CD4-positive, alpha-beta T cell (primary cell): ENCODE measurements around the gene FN1. TPM values are rescaled to one million over a fixed set of nuclear protein-coding genes. Genes with fewer than 3 reads are reported as not detected.

Experiments used
- ATAC-seq: fragments of 200-7000 bp; cut with Tn5 transposase; one replicate; pipeline ENCODE4 v1.10.0; 2022; ENCODE audit warnings: mild to moderate bottlenecking; ENCODE audit not compliant: poor library complexity
- CTCF ChIA-PET: fragments of 350-600 bp; sonication (Branson Sonifier 250); formaldehyde crosslinking; loops from one replicate; lab custom pipeline; 2021; ENCODE audit warnings: antibody characterized with exemption, inconsistent platforms; lab: Charles Lee
- POLR2A ChIA-PET: fragments of 350-600 bp; sonication (Branson Sonifier 250); formaldehyde crosslinking; loops from one replicate; lab custom pipeline; 2021; ENCODE audit warnings: antibody characterized with exemption, inconsistent platforms; lab: Charles Lee
- DNase-seq, 14 experiments: peaks; one replicate each; pipeline ENCODE4 v3.0.0-alpha.2; 2013 to 2020; ENCODE audit warnings: mixed read lengths in 2 of 14
- H3K27ac ChIP-seq, 2 donors: one replicate each; pipeline versions ENCODE4 v1.5.1 to v1.7.0; 2013; ENCODE audit warnings: low read length in 2 of 2, low read depth in 1 of 2, mild to moderate bottlenecking in 1 of 2
- H3K27me3 ChIP-seq, 2 experiments: 1 replicate in 1 of 2; 2 replicates in 1 of 2; pipeline versions ENCODE4 v1.6.1 to v1.7.0; 2013; ENCODE audit warnings: low read length in 2 of 2, control low read depth in 1 of 2, mild to moderate bottlenecking in 1 of 2, moderate library complexity in 1 of 2; ENCODE audit not compliant: insufficient read depth in 2 of 2, control insufficient read depth in 1 of 2
- H3K36me3 ChIP-seq: one replicate; pipeline ENCODE4 v1.6.1; 2013; ENCODE audit warnings: low read length, control low read depth; ENCODE audit not compliant: insufficient read depth
- H3K4me1 ChIP-seq: one replicate; pipeline ENCODE4 v1.6.1; 2013; ENCODE audit warnings: low read length, control low read depth; ENCODE audit not compliant: insufficient read depth
- H3K4me3 ChIP-seq: one replicate; pipeline ENCODE4 v1.5.1; 2013; ENCODE audit warnings: mild to moderate bottlenecking, low read length, moderate library complexity
- H3K9me3 ChIP-seq, 2 experiments: 1 replicate in 1 of 2; 2 replicates in 1 of 2; pipeline versions ENCODE4 v1.6.1 to v1.7.0; 2013; ENCODE audit warnings: low read length in 2 of 2, mild to moderate bottlenecking in 2 of 2, control low read depth in 1 of 2, moderate library complexity in 1 of 2; ENCODE audit not compliant: control insufficient read depth in 1 of 2, insufficient read depth in 1 of 2
- H3K27ac Mint-ChIP-seq: one replicate; pipeline ENCODE4 v1.8.0; 2020; ENCODE audit warnings: mixed read lengths
- H3K27me3 Mint-ChIP-seq: one replicate; pipeline ENCODE4 v1.8.0; 2021; ENCODE audit warnings: mixed read lengths
- H3K36me3 Mint-ChIP-seq: one replicate; pipeline ENCODE4 v1.8.0; 2021; ENCODE audit warnings: low read depth, mixed read lengths
- H3K4me1 Mint-ChIP-seq: one replicate; pipeline ENCODE4 v1.8.0; 2021; ENCODE audit warnings: low read depth, mixed read lengths
- H3K4me3 Mint-ChIP-seq: one replicate; pipeline ENCODE4 v1.8.0; 2020; ENCODE audit warnings: mild to moderate bottlenecking, mixed read lengths
- H3K9me3 Mint-ChIP-seq: one replicate; pipeline ENCODE4 v1.8.0; 2020; ENCODE audit warnings: mixed read lengths
- intact Hi-C, 2 experiments: fragments of 100-400 bp; cut with DNase I in 1 of 2; cut with micrococcal nuclease in 1 of 2; formaldehyde crosslinking; loops; one replicate each; pipeline versions ENCODE4 v1.15.1 to v1.9.0; 2023 to 2025; cut with DNase I, micrococcal nuclease
- total RNA-seq, 174 experiments: library from RNA in 2 of 174; stranded (reverse) in 2 of 174; gene quantifications; one replicate each; pipeline ENCODE4 v1.2.3 and lab custom pipeline; 2021 to 2026
- TF ChIP-seq, protein P1 (sequence below): fragments of 200-600 bp; IDR thresholded peaks from one replicate; pipeline ENCODE4 v1.8.0; 2022; ENCODE audit warnings: antibody characterized with exemption, mild to moderate bottlenecking

The FN1 gene
- total RNA-seq, 2 experiments from 2014 or later = 0.41 to 0.61 TPM

DNA sequence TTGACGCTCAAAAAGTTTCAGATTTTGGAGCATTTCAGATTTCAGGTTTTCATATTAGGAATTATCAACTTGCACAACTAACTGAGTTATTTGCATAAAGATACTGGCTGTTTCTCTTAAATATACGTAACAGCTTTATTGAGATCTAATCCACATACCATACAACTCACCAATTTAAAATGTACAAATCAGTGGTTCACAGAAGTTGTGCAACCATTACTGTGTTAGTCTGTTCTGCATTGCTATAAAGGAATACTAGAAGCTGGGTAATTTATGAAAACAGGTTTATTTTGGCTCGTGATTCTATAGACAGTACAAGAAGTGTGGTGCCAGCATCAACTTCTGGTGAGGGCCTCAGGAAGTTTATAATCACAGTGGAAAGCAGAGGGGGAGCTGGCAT, 115.8 kb downstream of the FN1 start:
- Mint-ChIP-seq H3K27ac (no peak overlapping the region), H3K27me3 (no peaks in the 10 kb centered on the region), H3K4me3 (no peak overlapping the region), H3K9me3 (no peaks in the 10 kb centered on the region), H3K4me1 (peaks cover 38% of the 10 kb centered on the region), H3K36me3 (peaks cover 92% of the 10 kb centered on the region)
- POLR2A ChIA-PET = no interaction called here
- Histone ChIP-seq H3K27me3 (no peaks in the 10 kb centered on the region), H3K36me3 (peaks cover 57% of the 10 kb centered on the region), H3K9me3 (no peaks in the 10 kb centered on the region), H3K27ac (no peak overlapping the region), H3K4me1 (peaks cover 5% of the 10 kb centered on the region), H3K4me3 (no peak overlapping the region)
- ATAC-seq (no peak), DNase-seq (no peak)
- CTCF ChIA-PET = no interaction called here
- TF ChIP-seq, protein P1, sequence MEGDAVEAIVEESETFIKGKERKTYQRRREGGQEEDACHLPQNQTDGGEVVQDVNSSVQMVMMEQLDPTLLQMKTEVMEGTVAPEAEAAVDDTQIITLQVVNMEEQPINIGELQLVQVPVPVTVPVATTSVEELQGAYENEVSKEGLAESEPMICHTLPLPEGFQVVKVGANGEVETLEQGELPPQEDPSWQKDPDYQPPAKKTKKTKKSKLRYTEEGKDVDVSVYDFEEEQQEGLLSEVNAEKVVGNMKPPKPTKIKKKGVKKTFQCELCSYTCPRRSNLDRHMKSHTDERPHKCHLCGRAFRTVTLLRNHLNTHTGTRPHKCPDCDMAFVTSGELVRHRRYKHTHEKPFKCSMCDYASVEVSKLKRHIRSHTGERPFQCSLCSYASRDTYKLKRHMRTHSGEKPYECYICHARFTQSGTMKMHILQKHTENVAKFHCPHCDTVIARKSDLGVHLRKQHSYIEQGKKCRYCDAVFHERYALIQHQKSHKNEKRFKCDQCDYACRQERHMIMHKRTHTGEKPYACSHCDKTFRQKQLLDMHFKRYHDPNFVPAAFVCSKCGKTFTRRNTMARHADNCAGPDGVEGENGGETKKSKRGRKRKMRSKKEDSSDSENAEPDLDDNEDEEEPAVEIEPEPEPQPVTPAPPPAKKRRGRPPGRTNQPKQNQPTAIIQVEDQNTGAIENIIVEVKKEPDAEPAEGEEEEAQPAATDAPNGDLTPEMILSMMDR = no peak
- intact Hi-C loops = no loop called here

DNA sequence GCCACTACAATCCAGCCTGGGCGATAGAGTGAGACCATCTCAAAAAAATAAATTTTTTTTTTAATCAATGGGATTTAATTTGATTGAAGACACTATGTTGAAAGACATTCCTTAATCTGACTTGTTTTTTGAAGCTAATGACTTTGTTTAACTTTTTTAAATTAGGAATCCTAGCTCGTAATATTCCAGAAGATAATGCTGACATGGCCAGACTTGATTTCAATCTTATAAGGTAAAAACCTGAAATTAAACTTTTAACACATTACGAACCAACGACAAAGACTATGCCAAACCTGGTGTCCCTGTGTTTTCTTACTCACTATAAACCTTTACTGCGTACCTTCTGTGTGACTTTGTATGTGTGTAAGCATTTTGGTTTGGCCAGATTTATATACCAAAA, 116.4 kb downstream of the FN1 start:
- H3K4me1 ChIP-seq = peaks cover 5% of the 10 kb centered on the region
- ChIA-PET CTCF (interaction anchor here (1.3 kb wide), 1 partner anchor 12 kb away, joined by 3 read pairs; no protein-coding TSS in a partner anchor), POLR2A (interaction anchor here (1.0 kb wide), 1 partner anchor 11 kb away, joined by 3 read pairs; no protein-coding TSS in a partner anchor)
- TF ChIP-seq, protein P1 = no peak
- Mint-ChIP-seq H3K27me3 (no peaks in the 10 kb centered on the region), H3K4me1 (peaks cover 44% of the 10 kb centered on the region), H3K4me3 (no peak overlapping the region), H3K9me3 (no peaks in the 10 kb centered on the region), H3K36me3 (peaks cover 92% of the 10 kb centered on the region), H3K27ac (no peak overlapping the region)
- DNase-seq (no peak), ATAC-seq (no peak)
- H3K4me3 ChIP-seq = no peak overlapping the region
- H3K36me3 ChIP-seq = peaks cover 51% of the 10 kb centered on the region
- intact Hi-C loops = loop anchor here in 1 of 2 experiments (5.0 kb wide), 1 partner anchor 693 kb away; the partner anchor contains the start of gene MREG
- no peaks in the 10 kb centered on the region for H3K27me3 ChIP-seq
- H3K9me3 ChIP-seq = no peaks in the 10 kb centered on the region
- no peak overlapping the region for H3K27ac ChIP-seq

DNA sequence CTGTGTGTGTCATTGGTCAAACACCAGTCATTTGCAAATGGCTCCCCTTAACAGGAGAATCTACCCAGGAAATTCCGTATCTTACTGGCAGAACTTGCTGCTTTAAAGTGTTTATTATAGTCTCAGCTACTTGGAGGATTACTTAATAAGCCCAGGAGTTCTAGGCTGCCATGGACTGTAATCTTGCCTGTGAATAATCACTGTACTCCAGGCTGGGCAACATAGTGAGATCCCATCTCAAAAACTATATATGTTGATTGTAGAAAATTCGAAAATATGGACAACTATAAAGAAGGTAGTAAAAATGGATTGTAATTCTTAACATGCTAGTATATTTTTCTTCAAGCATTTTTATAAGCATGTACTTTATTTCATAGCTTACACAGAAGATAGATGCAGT, 119.5 kb downstream of the FN1 start:
- Mint-ChIP-seq H3K4me3 (peak overlapping the region; percentile 39), H3K9me3 (no peaks in the 10 kb centered on the region), H3K36me3 (peaks cover 84% of the 10 kb centered on the region), H3K4me1 (peaks cover 54% of the 10 kb centered on the region), H3K27ac (peak overlapping the region; percentile 25), H3K27me3 (no peaks in the 10 kb centered on the region)
- intact Hi-C loops = loop anchor here in 1 of 2 experiments (5.0 kb wide), 1 partner anchor 696 kb away; the partner anchor contains the start of gene MREG
- CTCF ChIA-PET = no interaction called here
- H3K4me3 ChIP-seq = no peak overlapping the region
- H3K36me3 ChIP-seq = peaks cover 40% of the 10 kb centered on the region
- DNase-seq (no peak), ATAC-seq (no peak)
- H3K9me3 ChIP-seq = no peaks in the 10 kb centered on the region
- H3K27ac ChIP-seq = no peak overlapping the region
- H3K4me1 ChIP-seq = peaks cover 22% of the 10 kb centered on the region
- POLR2A ChIA-PET = no interaction called here
- TF ChIP-seq, protein P1 = no peak
- no peaks in the 10 kb centered on the region for H3K27me3 ChIP-seq
